ENCODE data around the gene OR2A5.

- TF ChIP-seq POLR2AphosphoS5 (IDR thresholded peaks at IDR 0.05; ENCODE audit: low read depth, low read length) = no peak
- no peak for TF ChIP-seq POLR2A (IDR thresholded peaks at IDR 0.05; ENCODE audit: low read depth, low read length)
Observed at GRCh38 chr7:144006029-144006691, 42.6 kb upstream of the OR2A5 start.
